SU-DHL-6 (cell line): Measurements from ENCODE around the gene KRT16.
A peak's percentile ranks its signal among the peaks of the same experiment; 100 is the strongest.

Source experiments
- H2AFZ ChIP-seq: fragments of 200-600 bp; sonication (generic); 2 replicates; pipeline ENCODE4 v1.6.1; 2014; ENCODE audit warnings: low read depth, mild to moderate bottlenecking, moderate library complexity, mixed read lengths, antibody characterized with exemption, low read length; ENCODE audit not compliant: severe bottlenecking
- H3F3A ChIP-seq: fragments of 200-600 bp; shearing (Covaris generic); 2 replicates; pipeline ENCODE4 v1.6.0; 2016; ENCODE audit warnings: antibody characterized with exemption, mild to moderate bottlenecking; ENCODE audit not compliant: insufficient read depth
- H3K27ac ChIP-seq: fragments of 200-600 bp; sonication (generic); 2 replicates; pipeline ENCODE4 v1.5.1; 2016; ENCODE audit warnings: low read depth, mild to moderate bottlenecking, low read length, moderate library complexity, mixed read lengths
- H3K27me3 ChIP-seq: fragments of 200-600 bp; sonication (generic), shearing (Covaris generic); 2 replicates; pipeline ENCODE4 v1.6.0; 2014; ENCODE audit warnings: mild to moderate bottlenecking, low read length
- H3K36me3 ChIP-seq: fragments of 200-600 bp; sonication (generic); 2 replicates; pipeline ENCODE4 v1.6.1; 2014; ENCODE audit warnings: mild to moderate bottlenecking, low read length, mixed read lengths
- H3K4me2 ChIP-seq: fragments of 300-600, 200-600 bp; shearing (Covaris generic), sonication (generic); 2 replicates; pipeline ENCODE4 v1.6.0; 2014; ENCODE audit warnings: low read length, low read depth, mild to moderate bottlenecking; ENCODE audit not compliant: poor library complexity, severe bottlenecking
- H3K4me3 ChIP-seq: fragments of 200-600 bp; sonication (generic); 2 replicates; pipeline ENCODE4 v1.5.1; 2014; ENCODE audit warnings: antibody characterized with exemption, low read length, mild to moderate bottlenecking, mixed read lengths; ENCODE audit not compliant: insufficient read depth, poor library complexity, severe bottlenecking
- H3K79me2 ChIP-seq: fragments of 200-600 bp; sonication (generic); 2 replicates; pipeline ENCODE4 v1.6.1; 2014; ENCODE audit warnings: mild to moderate bottlenecking, low read length, moderate library complexity; ENCODE audit not compliant: insufficient read depth
- H3K9ac ChIP-seq: fragments of 200-600 bp; sonication (generic); 2 replicates; pipeline ENCODE4 v1.7.0; 2014; ENCODE audit warnings: mild to moderate bottlenecking, low read length
- H3K9me2 ChIP-seq: fragments of 200-600 bp; sonication (generic); replicated peaks from 2 replicates; pipeline ENCODE4 v1.6.1; 2014; ENCODE audit warnings: low read length; ENCODE audit not compliant: insufficient read depth
- H3K9me3 ChIP-seq: fragments of 200-600 bp; sonication (generic); 2 replicates; pipeline ENCODE4 v1.6.1; 2014; ENCODE audit warnings: low read length, mixed read lengths; ENCODE audit not compliant: insufficient read depth
- H4K20me1 ChIP-seq: fragments of 200-600 bp; sonication (generic); 2 replicates; pipeline ENCODE4 v1.6.1; 2014; ENCODE audit warnings: low read depth, mild to moderate bottlenecking, antibody characterized with exemption, low read length, moderate library complexity, mixed read lengths
- EZH2phosphoT487 ChIP-seq: fragments of 200-600 bp; sonication (generic), shearing (Covaris generic); conservative IDR thresholded peaks from 2 replicates; pipeline ENCODE4 v1.6.1; 2018; ENCODE audit warnings: mild to moderate bottlenecking, antibody characterized with exemption, low read length, moderate library complexity, mixed read lengths
- TF ChIP-seq, protein P1 (sequence below): fragments of 200-600 bp; sonication (generic); IDR thresholded peaks from one replicate; pipeline ENCODE4 v1.5.1; 2017; ENCODE audit warnings: antibody characterized with exemption, mild to moderate bottlenecking, low read length, moderate library complexity; ENCODE audit not compliant: insufficient read depth, poor library complexity, severe bottlenecking

The KRT16 gene

DNA sequence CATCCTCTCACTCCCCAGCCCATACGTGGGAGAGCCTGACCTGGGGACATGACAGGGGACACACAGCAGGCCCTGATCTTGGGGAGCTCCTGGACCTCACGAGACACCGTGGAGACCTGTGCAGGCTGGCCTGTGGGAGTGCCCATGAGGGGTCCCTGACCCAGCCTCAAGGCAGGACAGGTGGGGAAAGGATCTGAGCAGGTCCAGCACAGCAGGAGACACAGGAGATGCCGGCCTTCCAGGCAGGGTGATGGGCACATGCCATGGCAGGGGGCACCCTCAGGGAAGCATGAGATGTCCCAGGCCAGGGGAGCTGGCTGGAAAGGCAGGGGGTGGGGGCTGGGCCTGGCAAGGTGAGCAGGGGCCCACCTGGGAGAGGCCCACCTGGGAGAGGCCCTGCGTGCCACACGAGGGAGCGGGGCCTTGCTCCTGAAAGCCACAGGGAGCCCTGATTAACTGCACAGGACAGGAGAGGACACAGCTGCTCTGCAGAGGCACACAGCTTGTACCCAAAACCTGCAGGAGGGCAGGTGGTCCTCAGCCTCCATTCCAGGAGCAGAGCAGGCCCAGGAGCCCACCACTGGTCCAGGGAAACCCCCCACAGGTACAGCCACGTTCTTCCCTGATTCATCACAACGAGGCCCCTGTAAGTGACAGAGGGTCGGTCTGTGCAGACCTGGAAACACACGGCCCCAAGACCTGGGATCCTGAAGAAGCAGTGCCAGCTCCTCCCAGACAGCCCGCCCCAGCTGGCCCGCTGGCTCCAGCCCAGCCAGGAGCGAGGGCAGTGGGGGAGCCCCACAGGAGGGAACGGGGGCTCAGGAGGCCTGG is 38.4 kb upstream of the KRT16 start:
- no peaks in the 10 kb centered on the region for H4K20me1 ChIP-seq
- H3K9me2 ChIP-seq: no peaks in the 10 kb centered on the region
- no peak overlapping the region for H3K9ac ChIP-seq
- H3K27me3 ChIP-seq: no peaks in the 10 kb centered on the region
- no peaks in the 10 kb centered on the region for H3K36me3 ChIP-seq
- H3K9me3 ChIP-seq: no peaks in the 10 kb centered on the region
- H3F3A ChIP-seq: peaks cover 4% of the 10 kb centered on the region; the same call in 1 of the 2 replicates
- no peaks in the 10 kb centered on the region for H3K79me2 ChIP-seq
- H3K4me3 ChIP-seq: no peak overlapping the region
- H3K4me2 ChIP-seq: no peak overlapping the region
- TF ChIP-seq, protein P1, sequence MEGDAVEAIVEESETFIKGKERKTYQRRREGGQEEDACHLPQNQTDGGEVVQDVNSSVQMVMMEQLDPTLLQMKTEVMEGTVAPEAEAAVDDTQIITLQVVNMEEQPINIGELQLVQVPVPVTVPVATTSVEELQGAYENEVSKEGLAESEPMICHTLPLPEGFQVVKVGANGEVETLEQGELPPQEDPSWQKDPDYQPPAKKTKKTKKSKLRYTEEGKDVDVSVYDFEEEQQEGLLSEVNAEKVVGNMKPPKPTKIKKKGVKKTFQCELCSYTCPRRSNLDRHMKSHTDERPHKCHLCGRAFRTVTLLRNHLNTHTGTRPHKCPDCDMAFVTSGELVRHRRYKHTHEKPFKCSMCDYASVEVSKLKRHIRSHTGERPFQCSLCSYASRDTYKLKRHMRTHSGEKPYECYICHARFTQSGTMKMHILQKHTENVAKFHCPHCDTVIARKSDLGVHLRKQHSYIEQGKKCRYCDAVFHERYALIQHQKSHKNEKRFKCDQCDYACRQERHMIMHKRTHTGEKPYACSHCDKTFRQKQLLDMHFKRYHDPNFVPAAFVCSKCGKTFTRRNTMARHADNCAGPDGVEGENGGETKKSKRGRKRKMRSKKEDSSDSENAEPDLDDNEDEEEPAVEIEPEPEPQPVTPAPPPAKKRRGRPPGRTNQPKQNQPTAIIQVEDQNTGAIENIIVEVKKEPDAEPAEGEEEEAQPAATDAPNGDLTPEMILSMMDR: no peak
- no peak for TF ChIP-seq EZH2phosphoT487
- H3K27ac ChIP-seq: no peak overlapping the region
- H2AFZ ChIP-seq: no peak overlapping the region

DNA sequence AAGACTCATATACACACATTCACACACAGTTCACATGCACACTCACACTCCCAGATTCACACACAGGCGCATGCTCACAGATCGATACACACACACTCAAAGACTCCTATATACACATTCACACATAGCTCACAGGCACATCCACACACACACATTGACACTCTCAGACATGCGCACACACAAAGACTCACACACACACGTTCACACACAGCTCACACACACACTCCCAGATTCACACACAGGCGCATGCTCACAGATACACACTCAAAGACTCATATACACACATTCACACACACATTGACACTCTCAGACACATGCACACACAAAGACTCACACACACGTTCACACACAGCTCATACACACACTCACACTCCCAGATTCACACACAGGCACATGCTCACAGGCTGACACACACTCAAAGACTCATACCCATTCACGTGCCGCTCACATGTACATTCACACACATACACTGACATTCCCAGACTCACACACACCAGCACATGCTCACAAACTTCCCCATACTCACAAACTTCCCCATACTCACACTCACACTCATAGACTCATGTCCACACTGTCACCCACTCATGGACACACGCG is 37.5 kb upstream of the KRT16 start:
- Histone ChIP-seq H3K4me2 (no peak overlapping the region), H3K9me3 (no peaks in the 10 kb centered on the region), H4K20me1 (no peaks in the 10 kb centered on the region), H3K4me3 (no peak overlapping the region), H3K27me3 (no peaks in the 10 kb centered on the region), H3K27ac (no peak overlapping the region), H3K36me3 (no peaks in the 10 kb centered on the region), H2AFZ (no peak overlapping the region), H3K9ac (no peak overlapping the region), H3K79me2 (no peaks in the 10 kb centered on the region), H3F3A (peaks cover 4% of the 10 kb centered on the region; the same call in 1 of the 2 replicates), H3K9me2 (no peaks in the 10 kb centered on the region)
- no peak for TF ChIP-seq EZH2phosphoT487
- TF ChIP-seq, protein P1: no peak

DNA sequence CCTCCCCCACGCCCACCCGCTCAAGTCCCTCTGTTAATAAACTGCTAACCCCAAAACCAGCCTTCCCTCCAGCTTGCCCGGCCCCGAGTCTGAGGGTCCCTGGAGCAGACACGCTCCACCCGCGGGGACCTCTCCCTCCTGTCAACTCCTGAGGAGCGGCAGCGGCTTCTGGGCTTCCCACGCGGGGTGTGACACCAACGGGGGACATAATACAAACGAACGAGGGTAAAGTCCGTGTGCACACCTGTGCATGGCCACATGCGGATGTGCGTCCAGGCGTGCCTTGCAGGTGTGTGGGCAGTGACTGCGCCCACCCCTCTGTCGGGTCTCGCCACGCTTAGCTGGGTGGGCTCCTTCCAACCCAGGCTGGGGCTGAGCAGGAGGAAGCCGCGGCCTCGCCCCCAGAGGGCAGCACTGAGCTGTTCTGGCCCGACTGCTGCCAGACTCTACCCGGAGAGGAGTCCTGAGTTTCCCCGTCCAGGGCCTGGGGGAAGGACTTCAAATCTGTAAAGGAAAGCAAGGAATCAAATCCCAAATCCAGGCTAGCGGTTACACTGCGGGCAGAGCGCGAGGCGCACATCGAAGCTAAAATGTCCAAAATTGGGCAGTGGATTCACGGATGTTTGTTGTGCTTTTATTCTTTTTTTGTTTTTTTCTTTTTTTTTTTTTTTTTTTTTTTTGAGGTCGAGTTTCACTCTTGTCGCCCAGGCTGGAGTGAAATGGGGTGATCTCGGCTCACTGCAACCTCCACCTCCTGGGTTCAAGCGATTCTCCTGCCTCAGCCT is 36.0 kb upstream of the KRT16 start:
- no peak overlapping the region for H3K27ac ChIP-seq
- H3K36me3 ChIP-seq: no peaks in the 10 kb centered on the region
- H3K9me3 ChIP-seq: no peaks in the 10 kb centered on the region
- no peaks in the 10 kb centered on the region for H4K20me1 ChIP-seq
- peaks cover 4% of the 10 kb centered on the region; the same call in 1 of the 2 replicates for H3F3A ChIP-seq
- no peak overlapping the region for H3K9ac ChIP-seq
- no peaks in the 10 kb centered on the region for H3K9me2 ChIP-seq
- H3K27me3 ChIP-seq: no peaks in the 10 kb centered on the region
- H2AFZ ChIP-seq: no peak overlapping the region
- TF ChIP-seq, protein P1: peak; percentile 89
- no peak for TF ChIP-seq EZH2phosphoT487
- no peaks in the 10 kb centered on the region for H3K79me2 ChIP-seq
- H3K4me3 ChIP-seq: no peak overlapping the region
- peak overlapping the region; percentile 13 for H3K4me2 ChIP-seq
